Measurements from ENCODE around the gene DOCK10.

DNA sequence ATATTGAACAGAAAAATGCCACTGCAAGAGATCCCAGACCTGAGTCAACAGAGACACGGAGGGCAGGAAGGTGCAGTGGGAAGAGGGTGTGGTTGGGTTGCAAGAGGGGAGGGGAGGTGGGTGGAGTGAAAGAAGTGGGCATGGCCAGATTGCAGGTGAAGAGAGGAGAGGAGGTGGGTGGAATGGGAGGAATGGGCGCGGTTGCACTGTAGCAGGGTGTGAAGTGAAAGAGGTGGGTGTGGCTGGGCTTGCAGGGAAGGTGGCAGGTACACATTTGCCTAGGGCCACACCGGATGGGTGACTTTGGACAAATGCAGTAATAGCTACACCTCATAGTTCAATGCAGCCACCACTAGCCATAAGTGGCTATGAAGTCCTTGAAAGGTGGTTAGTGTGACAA is 71.1 kb downstream of the DOCK10 start:
- TF ChIP-seq POLR2A (IDR thresholded peaks at IDR 0.05; ENCODE audit: low read depth, low read length) (no peak), ESRRA (IDR thresholded peaks at IDR 0.05; ENCODE audit: low read length) (no peak), ZNF384 (IDR thresholded peaks at IDR 0.05; ENCODE audit: borderline replicate concordance, low read depth, low read length) (no peak), POLR2AphosphoS5 (IDR thresholded peaks at IDR 0.05; ENCODE audit: low read length) (no peak), CBFB (IDR thresholded peaks at IDR 0.05; ENCODE audit: low read depth) (no peak), CREM (IDR thresholded peaks at IDR 0.05; ENCODE audit: low read depth) (no peak), HDAC2 (IDR thresholded peaks at IDR 0.05) (no peak), KDM1A (IDR thresholded peaks at IDR 0.05; ENCODE audit: borderline replicate concordance) (no peak), ATF7 (IDR thresholded peaks at IDR 0.05; ENCODE audit: low read depth) (no peak), RAD21 (IDR thresholded peaks at IDR 0.05; ENCODE audit: insufficient read depth, low read depth, low read length) (no peak)
- TF ChIP-seq, protein P1, sequence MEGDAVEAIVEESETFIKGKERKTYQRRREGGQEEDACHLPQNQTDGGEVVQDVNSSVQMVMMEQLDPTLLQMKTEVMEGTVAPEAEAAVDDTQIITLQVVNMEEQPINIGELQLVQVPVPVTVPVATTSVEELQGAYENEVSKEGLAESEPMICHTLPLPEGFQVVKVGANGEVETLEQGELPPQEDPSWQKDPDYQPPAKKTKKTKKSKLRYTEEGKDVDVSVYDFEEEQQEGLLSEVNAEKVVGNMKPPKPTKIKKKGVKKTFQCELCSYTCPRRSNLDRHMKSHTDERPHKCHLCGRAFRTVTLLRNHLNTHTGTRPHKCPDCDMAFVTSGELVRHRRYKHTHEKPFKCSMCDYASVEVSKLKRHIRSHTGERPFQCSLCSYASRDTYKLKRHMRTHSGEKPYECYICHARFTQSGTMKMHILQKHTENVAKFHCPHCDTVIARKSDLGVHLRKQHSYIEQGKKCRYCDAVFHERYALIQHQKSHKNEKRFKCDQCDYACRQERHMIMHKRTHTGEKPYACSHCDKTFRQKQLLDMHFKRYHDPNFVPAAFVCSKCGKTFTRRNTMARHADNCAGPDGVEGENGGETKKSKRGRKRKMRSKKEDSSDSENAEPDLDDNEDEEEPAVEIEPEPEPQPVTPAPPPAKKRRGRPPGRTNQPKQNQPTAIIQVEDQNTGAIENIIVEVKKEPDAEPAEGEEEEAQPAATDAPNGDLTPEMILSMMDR (IDR thresholded peaks at IDR 0.05 in 2 of 3, conservative IDR thresholded peaks at IDR 0.05 in 1 of 3; ENCODE audit: control insufficient read depth in 2 of 3, extremely low read depth in 1 of 3, insufficient read depth in 1 of 3, low read depth in 3 of 3, low read length in 3 of 3), result no peak
- TF ChIP-seq, protein P2, sequence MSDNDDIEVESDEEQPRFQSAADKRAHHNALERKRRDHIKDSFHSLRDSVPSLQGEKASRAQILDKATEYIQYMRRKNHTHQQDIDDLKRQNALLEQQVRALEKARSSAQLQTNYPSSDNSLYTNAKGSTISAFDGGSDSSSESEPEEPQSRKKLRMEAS (IDR thresholded peaks at IDR 0.05; ENCODE audit: low read depth, low read length), result no peak
